ENCODE measurements around the gene LMTK3.

LMTK3 gene

GRCh38 chr19:48468772-48469288, 42.8 kb downstream of the LMTK3 start:
- Histone ChIP-seq H3K4me3 (ENCODE audit: insufficient read depth in 1 of 2, low read depth in 1 of 2, low read length in 2 of 2) (peak overlapping the region in 1 of 2 experiments; percentile 87), H2BK5ac (ENCODE audit: low read depth, low read length, poor library complexity, severe bottlenecking) (no peak overlapping the region)

DNA sequence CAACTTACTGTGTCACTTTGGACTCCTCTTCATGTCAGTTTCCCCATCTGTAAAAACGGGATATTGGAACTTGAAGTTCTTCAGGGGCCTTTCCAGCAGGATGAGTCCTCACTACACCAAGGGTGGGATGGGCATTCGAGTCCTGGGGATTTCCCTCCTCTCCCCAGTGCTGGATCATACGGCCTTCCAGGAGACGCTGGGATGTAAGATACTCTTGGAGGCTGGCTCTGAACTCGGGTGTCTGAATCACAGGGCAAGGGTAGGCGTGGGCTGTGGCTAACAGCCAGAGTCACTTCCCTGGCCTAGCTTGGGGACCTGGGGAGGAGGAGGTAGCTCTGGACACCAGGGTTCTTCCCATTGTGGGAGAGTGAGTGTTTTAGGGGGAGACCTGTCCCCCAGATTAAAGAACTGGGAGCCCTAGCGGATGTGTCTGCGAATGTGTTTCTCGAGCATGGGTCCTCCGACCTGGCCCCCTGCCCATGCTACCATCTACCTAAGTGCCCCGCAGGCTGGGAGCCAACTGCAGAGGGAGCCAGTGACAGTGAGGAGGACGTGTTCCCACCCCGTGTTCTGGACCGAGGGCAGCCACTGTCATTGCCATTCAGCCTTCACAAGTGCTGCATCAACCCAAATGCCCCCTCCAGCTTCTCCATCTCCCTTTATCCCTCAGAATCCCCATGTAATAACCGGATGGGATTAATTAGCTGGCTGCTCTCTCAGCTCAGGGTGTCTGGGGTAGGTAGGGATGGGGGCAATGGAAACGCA, 44.9 kb downstream of the LMTK3 start:
- Histone ChIP-seq H4K91ac (ENCODE audit: low read length) (no peak overlapping the region), H2AFZ (ENCODE audit: low read depth, low read length) (no peak overlapping the region), H3K4me1 (ENCODE audit: control insufficient read depth, insufficient read depth, low read depth, low read length) (peaks cover 17% of the 10 kb centered on the region)

More at GRCh38 chr19:48468772-48469288, 42.8 kb downstream of the LMTK3 start:
- Histone ChIP-seq H3K9ac (ENCODE audit: low read length) (peak overlapping the region; percentile 98), H3K79me1 (replicated peaks; ENCODE audit: low read length, poor library complexity, severe bottlenecking) (peaks cover 24% of the 10 kb centered on the region), H3K23ac (ENCODE audit: low read length in 2 of 2) (no peak overlapping the region), H3K4me2 (ENCODE audit: low read length, poor library complexity, severe bottlenecking) (peak overlapping the region; percentile 89), H3K14ac (ENCODE audit: low read length in 2 of 2) (no peak overlapping the region), H2AFZ (ENCODE audit: low read depth, low read length) (no peak overlapping the region), H2BK12ac (ENCODE audit: low read length in 2 of 2) (no peak overlapping the region), H4K91ac (ENCODE audit: low read length) (no peak overlapping the region), H4K8ac (ENCODE audit: low read length) (no peak overlapping the region), H3K9me3 (ENCODE audit: control insufficient read depth, low read length) (no peaks in the 10 kb centered on the region), H3K27me3 (ENCODE audit: control insufficient read depth in 1 of 2, insufficient read depth in 1 of 2, low read length in 2 of 2) (no peaks in the 10 kb centered on the region), H2AK5ac (ENCODE audit: low read length, severe bottlenecking) (no peak overlapping the region), H2BK120ac (ENCODE audit: low read depth, low read length) (no peak overlapping the region), H3K4ac (ENCODE audit: low read depth in 1 of 2, low read length in 2 of 2) (no peak overlapping the region), H3K4me1 (ENCODE audit: control insufficient read depth, insufficient read depth, low read depth, low read length) (peaks cover 12% of the 10 kb centered on the region), H3K18ac (ENCODE audit: low read depth in 1 of 2, low read length in 2 of 2) (peak overlapping the region in 1 of 2 experiments; percentile 50), H2BK15ac (ENCODE audit: low read depth, poor library complexity, severe bottlenecking) (no peak overlapping the region), H3K27ac (ENCODE audit: low read length, poor library complexity, severe bottlenecking) (peak overlapping the region; percentile 52), H3K36me3 (ENCODE audit: control insufficient read depth in 1 of 2, insufficient read depth in 2 of 2, low read depth in 1 of 2, low read length in 2 of 2) (peaks cover 45 to 46% of the 10 kb centered on the region in 2 experiments)
- under 1% methylated on average over 34 of the region's 36 CpGs for WGBS
- DNase-seq: peak; percentile 100

GRCh38 chr19:48465215-48465614, 46.4 kb downstream of the LMTK3 start:
- no peak overlapping the region for H3K18ac ChIP-seq (ENCODE audit: low read depth in 1 of 2, low read length in 2 of 2)
- WGBS: 100% methylated on average over 1 of the region's 1 CpG
- H3K4me3 ChIP-seq (ENCODE audit: insufficient read depth in 1 of 2, low read depth in 1 of 2, low read length in 2 of 2): no peak overlapping the region
- peaks cover 20 to 27% of the 10 kb centered on the region in 2 experiments for H3K36me3 ChIP-seq (ENCODE audit: control insufficient read depth in 1 of 2, insufficient read depth in 2 of 2, low read depth in 1 of 2, low read length in 2 of 2)
- peaks cover 14% of the 10 kb centered on the region for H3K4me1 ChIP-seq (ENCODE audit: control insufficient read depth, insufficient read depth, low read depth, low read length)
- H3K14ac ChIP-seq (ENCODE audit: low read length in 2 of 2): no peak overlapping the region
- no peak overlapping the region for H3K9ac ChIP-seq (ENCODE audit: low read length)
- H4K8ac ChIP-seq (ENCODE audit: low read length): no peak overlapping the region
- no peak overlapping the region for H2BK15ac ChIP-seq (ENCODE audit: low read depth, poor library complexity, severe bottlenecking)
- H4K91ac ChIP-seq (ENCODE audit: low read length): no peak overlapping the region
- no peak overlapping the region for H2BK120ac ChIP-seq (ENCODE audit: low read depth, low read length)
- no peak overlapping the region for H3K4me2 ChIP-seq (ENCODE audit: low read length, poor library complexity, severe bottlenecking)
- H2AFZ ChIP-seq (ENCODE audit: low read depth, low read length): no peak overlapping the region
- H2BK5ac ChIP-seq (ENCODE audit: low read depth, low read length, poor library complexity, severe bottlenecking): no peak overlapping the region
- peaks cover 8% of the 10 kb centered on the region for H3K79me1 ChIP-seq (replicated peaks; ENCODE audit: low read length, poor library complexity, severe bottlenecking)
- H3K27me3 ChIP-seq (ENCODE audit: control insufficient read depth in 1 of 2, insufficient read depth in 1 of 2, low read length in 2 of 2): no peaks in the 10 kb centered on the region
- no peak overlapping the region for H2AK5ac ChIP-seq (ENCODE audit: low read length, severe bottlenecking)
- no peak for DNase-seq
- no peaks in the 10 kb centered on the region for H3K9me3 ChIP-seq (ENCODE audit: control insufficient read depth, low read length)
- H3K27ac ChIP-seq (ENCODE audit: low read length, poor library complexity, severe bottlenecking): no peak overlapping the region
- no peak overlapping the region for H3K23ac ChIP-seq (ENCODE audit: low read length in 2 of 2)
- H3K4ac ChIP-seq (ENCODE audit: low read depth in 1 of 2, low read length in 2 of 2): no peak overlapping the region
- H2BK12ac ChIP-seq (ENCODE audit: low read length in 2 of 2): no peak overlapping the region

More for the DNA sequence above, 44.9 kb downstream of the LMTK3 start:
- peak; percentile 42 for DNase-seq
- H2BK12ac ChIP-seq (ENCODE audit: low read length in 2 of 2): no peak overlapping the region
- no peak overlapping the region for H2BK120ac ChIP-seq (ENCODE audit: low read depth, low read length)
- no peak overlapping the region for H4K8ac ChIP-seq (ENCODE audit: low read length)
- peaks cover 35 to 38% of the 10 kb centered on the region in 2 experiments for H3K36me3 ChIP-seq (ENCODE audit: control insufficient read depth in 1 of 2, insufficient read depth in 2 of 2, low read depth in 1 of 2, low read length in 2 of 2)
- no peak overlapping the region for H3K14ac ChIP-seq (ENCODE audit: low read length in 2 of 2)
- no peak overlapping the region for H3K18ac ChIP-seq (ENCODE audit: low read depth in 1 of 2, low read length in 2 of 2)
- peaks cover 10% of the 10 kb centered on the region for H3K79me1 ChIP-seq (replicated peaks; ENCODE audit: low read length, poor library complexity, severe bottlenecking)
- H2BK5ac ChIP-seq (ENCODE audit: low read depth, low read length, poor library complexity, severe bottlenecking): no peak overlapping the region
- no peaks in the 10 kb centered on the region for H3K27me3 ChIP-seq (ENCODE audit: control insufficient read depth in 1 of 2, insufficient read depth in 1 of 2, low read length in 2 of 2)
- H3K27ac ChIP-seq (ENCODE audit: low read length, poor library complexity, severe bottlenecking): no peak overlapping the region
- no peak overlapping the region for H3K4ac ChIP-seq (ENCODE audit: low read depth in 1 of 2, low read length in 2 of 2)
- WGBS: 82% methylated on average over 16 of the region's 16 CpGs
- no peak overlapping the region for H3K23ac ChIP-seq (ENCODE audit: low read length in 2 of 2)
- H2AK5ac ChIP-seq (ENCODE audit: low read length, severe bottlenecking): no peak overlapping the region
- no peak overlapping the region for H3K4me2 ChIP-seq (ENCODE audit: low read length, poor library complexity, severe bottlenecking)
- H3K9ac ChIP-seq (ENCODE audit: low read length): peak overlapping the region; percentile 70
- no peaks in the 10 kb centered on the region for H3K9me3 ChIP-seq (ENCODE audit: control insufficient read depth, low read length)
- H3K4me3 ChIP-seq (ENCODE audit: insufficient read depth in 1 of 2, low read depth in 1 of 2, low read length in 2 of 2): no peak overlapping the region
- no peak overlapping the region for H2BK15ac ChIP-seq (ENCODE audit: low read depth, poor library complexity, severe bottlenecking)

GRCh38 chr19:48461982-48462655, 49.5 kb downstream of the LMTK3 start:
- Histone ChIP-seq H2AK5ac (ENCODE audit: low read length, severe bottlenecking) (no peak overlapping the region), H3K4me1 (ENCODE audit: control insufficient read depth, insufficient read depth, low read depth, low read length) (peaks cover 11% of the 10 kb centered on the region), H3K4me2 (ENCODE audit: low read length, poor library complexity, severe bottlenecking) (no peak overlapping the region), H3K27me3 (ENCODE audit: control insufficient read depth in 1 of 2, insufficient read depth in 1 of 2, low read length in 2 of 2) (no peaks in the 10 kb centered on the region), H3K4me3 (ENCODE audit: insufficient read depth in 1 of 2, low read depth in 1 of 2, low read length in 2 of 2) (peak overlapping the region in 1 of 2 experiments; percentile 8), H3K9ac (ENCODE audit: low read length) (no peak overlapping the region), H3K79me1 (replicated peaks; ENCODE audit: low read length, poor library complexity, severe bottlenecking) (peaks cover 11% of the 10 kb centered on the region), H2AFZ (ENCODE audit: low read depth, low read length) (no peak overlapping the region), H3K23ac (ENCODE audit: low read length in 2 of 2) (no peak overlapping the region), H4K8ac (ENCODE audit: low read length) (peak overlapping the region; percentile 73), H4K91ac (ENCODE audit: low read length) (no peak overlapping the region), H2BK12ac (ENCODE audit: low read length in 2 of 2) (no peak overlapping the region), H2BK15ac (ENCODE audit: low read depth, poor library complexity, severe bottlenecking) (no peak overlapping the region), H2BK5ac (ENCODE audit: low read depth, low read length, poor library complexity, severe bottlenecking) (no peak overlapping the region), H3K4ac (ENCODE audit: low read depth in 1 of 2, low read length in 2 of 2) (no peak overlapping the region), H3K9me3 (ENCODE audit: control insufficient read depth, low read length) (no peaks in the 10 kb centered on the region), H3K27ac (ENCODE audit: low read length, poor library complexity, severe bottlenecking) (no peak overlapping the region), H3K36me3 (ENCODE audit: control insufficient read depth in 1 of 2, insufficient read depth in 2 of 2, low read depth in 1 of 2, low read length in 2 of 2) (peaks cover 24 to 27% of the 10 kb centered on the region in 2 experiments), H2BK120ac (ENCODE audit: low read depth, low read length) (no peak overlapping the region), H3K18ac (ENCODE audit: low read depth in 1 of 2, low read length in 2 of 2) (no peak overlapping the region), H3K14ac (ENCODE audit: low read length in 2 of 2) (no peak overlapping the region)
- 92% methylated on average over 58 of the region's 62 CpGs for whole genome bisulfite sequencing
- DNase-seq: no peak

All from mesenchymal stem cell (in vitro differentiated cells and primary cell).